OCI-LY7 (cell line): ENCODE results near the gene HOXC11.

Source experiments
- EZH2phosphoT487 ChIP-seq: fragments of 200-600 bp; sonication (generic); IDR thresholded peaks from 2 replicates; pipeline ENCODE4 v1.6.1; 2018; ENCODE audit warnings: low read depth, borderline replicate concordance, mild to moderate bottlenecking, mixed run types, antibody characterized with exemption, low read length, moderate library complexity, mixed read lengths
- TF ChIP-seq, protein P1 (sequence below): fragments of 200-600 bp; sonication (generic); conservative IDR thresholded peaks from 2 replicates; pipeline ENCODE4 v1.5.1; 2014; ENCODE audit warnings: mild to moderate bottlenecking, antibody characterized with exemption, low read length, moderate library complexity, mixed read lengths

DNA sequence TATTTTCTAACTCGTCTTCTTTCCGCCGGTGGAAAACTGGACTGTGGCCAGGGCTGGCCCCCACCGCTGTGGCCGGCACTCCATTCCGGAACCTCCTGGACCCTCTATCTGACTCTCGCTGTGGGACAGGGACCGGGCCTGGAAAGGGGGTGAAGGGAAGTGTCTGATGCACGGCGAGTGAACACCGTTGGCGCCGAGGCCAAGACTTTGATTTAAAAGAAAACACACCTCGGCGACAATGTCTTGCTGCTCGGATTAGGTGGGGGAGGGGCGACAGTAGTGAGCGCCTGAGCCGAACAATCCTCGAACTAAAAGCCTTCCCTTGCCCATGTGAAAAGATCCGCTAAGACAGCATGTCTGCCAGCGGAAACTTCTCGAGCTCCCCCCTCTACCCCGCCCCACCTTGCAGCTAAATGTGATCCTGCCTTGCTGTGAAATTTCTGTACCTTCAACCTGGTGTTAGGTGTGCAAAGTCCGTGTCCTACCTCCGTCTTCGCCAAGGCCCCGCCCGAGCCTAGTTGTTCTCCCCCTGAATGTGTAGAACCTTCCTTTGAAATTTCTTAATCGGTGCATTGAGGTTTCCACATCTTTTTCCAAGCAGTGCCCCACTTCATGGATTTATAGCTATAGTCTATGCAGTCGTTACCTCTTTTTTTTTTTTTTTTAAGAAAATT lies 2.7 kb downstream of the HOXC11 start:
- TF ChIP-seq, protein P1, sequence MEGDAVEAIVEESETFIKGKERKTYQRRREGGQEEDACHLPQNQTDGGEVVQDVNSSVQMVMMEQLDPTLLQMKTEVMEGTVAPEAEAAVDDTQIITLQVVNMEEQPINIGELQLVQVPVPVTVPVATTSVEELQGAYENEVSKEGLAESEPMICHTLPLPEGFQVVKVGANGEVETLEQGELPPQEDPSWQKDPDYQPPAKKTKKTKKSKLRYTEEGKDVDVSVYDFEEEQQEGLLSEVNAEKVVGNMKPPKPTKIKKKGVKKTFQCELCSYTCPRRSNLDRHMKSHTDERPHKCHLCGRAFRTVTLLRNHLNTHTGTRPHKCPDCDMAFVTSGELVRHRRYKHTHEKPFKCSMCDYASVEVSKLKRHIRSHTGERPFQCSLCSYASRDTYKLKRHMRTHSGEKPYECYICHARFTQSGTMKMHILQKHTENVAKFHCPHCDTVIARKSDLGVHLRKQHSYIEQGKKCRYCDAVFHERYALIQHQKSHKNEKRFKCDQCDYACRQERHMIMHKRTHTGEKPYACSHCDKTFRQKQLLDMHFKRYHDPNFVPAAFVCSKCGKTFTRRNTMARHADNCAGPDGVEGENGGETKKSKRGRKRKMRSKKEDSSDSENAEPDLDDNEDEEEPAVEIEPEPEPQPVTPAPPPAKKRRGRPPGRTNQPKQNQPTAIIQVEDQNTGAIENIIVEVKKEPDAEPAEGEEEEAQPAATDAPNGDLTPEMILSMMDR = no peak
- TF ChIP-seq EZH2phosphoT487 = no peak
